HepG2 (cell line): ENCODE results near the gene SDK1. TPM values are rescaled to one million over a fixed set of nuclear protein-coding genes. Genes with fewer than 3 reads are reported as not detected.

ENCODE experiments used
- ATAC-seq: fragments of 200-7000 bp; cut with Tn5 transposase; 3 replicates; pipeline ENCODE4 v1.9.1; 2020; ENCODE audit warnings: mild to moderate bottlenecking, moderate library complexity
- BruUV-seq: library from RNA; stranded (reverse); fragments of 400-500 nt; replicated peaks from 2 replicates; lab custom pipeline; 2021; lab: Mats Ljungman, UMichigan
- CTCF ChIA-PET: fragments of 300-600 bp; formaldehyde crosslinking; extraction: SDS; loops from one replicate; lab custom pipeline; 2021; ENCODE audit warnings: low total read pairs, inconsistent platforms, low intra/inter-chr PET ratio; lab: Yijun Ruan, JAX
- POLR2A ChIA-PET: fragments of 350-600 bp; sonication (Branson Sonifier 250); formaldehyde crosslinking; loops from one replicate; lab custom pipeline; 2020; ENCODE audit warnings: antibody characterized with exemption, inconsistent platforms; lab: Yijun Ruan, JAX
- DNase-seq: peaks from one replicate; pipeline ENCODE4 v3.0.0-alpha.2; 2015; ENCODE audit warnings: low spot score
- FAIRE-seq: peaks from 3 replicates; lab custom pipeline; 2011; peaks lifted over from hg19 to GRCh38; lab: Jason Lieb, UNC
- H2AFZ ChIP-seq: one replicate; pipeline ENCODE4 v1.6.1; 2011; ENCODE audit warnings: low read length, inconsistent platforms
- H3K27ac ChIP-seq: fragments of 300-600 bp; 3 replicates; pipeline ENCODE4 v1.8.0; 2011; ENCODE audit warnings: mixed run types, mild to moderate bottlenecking, mixed read lengths, low read length, inconsistent platforms; ENCODE audit not compliant: insufficient read depth; ENCODE audit errors: extremely low read length
- H3K27me3 ChIP-seq, 2 experiments: fragments of 200-600 bp in 1 of 2; 2 replicates in 1 of 2; 3 replicates in 1 of 2; pipeline versions ENCODE4 v1.6.0 to v1.8.0; 2011; ENCODE audit warnings: low read length in 2 of 2, mild to moderate bottlenecking in 2 of 2, moderate library complexity in 2 of 2, inconsistent platforms in 1 of 2; ENCODE audit not compliant: insufficient read depth in 2 of 2, control insufficient read depth in 1 of 2
- H3K36me3 ChIP-seq, 2 experiments: fragments of 200-600 bp in 1 of 2; replicated peaks in 1 of 2; 2 replicates in 1 of 2; 3 replicates in 1 of 2; pipeline versions ENCODE4 v1.5.1 to v1.8.0; 2011; ENCODE audit warnings: low read length in 2 of 2, inconsistent platforms in 1 of 2; ENCODE audit not compliant: insufficient read depth in 2 of 2, control insufficient read depth in 1 of 2
- H3K4me1 ChIP-seq: 2 replicates; pipeline ENCODE4 v1.5.1; 2012; ENCODE audit warnings: low read length, inconsistent platforms; ENCODE audit not compliant: insufficient read depth
- H3K4me2 ChIP-seq: 2 replicates; pipeline ENCODE4 v1.6.0; 2011; ENCODE audit warnings: low read depth, low read length, inconsistent platforms
- H3K4me3 ChIP-seq, 3 experiments: fragments of 200-600 bp in 1 of 3; sonication (generic), shearing (Covaris generic) in 1 of 3; replicated peaks in 1 of 3; 2 replicates each; pipeline ENCODE4 v1.5.1; 2011 to 2016; ENCODE audit warnings: low read length in 3 of 3, inconsistent platforms in 2 of 3, low read depth in 2 of 3, mild to moderate bottlenecking in 2 of 3, control low read depth in 1 of 3, mixed read lengths in 1 of 3; ENCODE audit not compliant: insufficient read depth in 1 of 3
- H3K79me2 ChIP-seq: one replicate; pipeline ENCODE4 v1.6.1; 2011; ENCODE audit warnings: low read length, inconsistent platforms; ENCODE audit not compliant: insufficient read depth
- H3K9ac ChIP-seq: 2 replicates; pipeline ENCODE4 v1.6.0; 2011; ENCODE audit warnings: mild to moderate bottlenecking, low read depth, low read length, inconsistent platforms; ENCODE audit not compliant: insufficient read depth
- H3K9me3 ChIP-seq: 2 replicates; pipeline ENCODE4 v1.5.1; 2012; ENCODE audit warnings: mild to moderate bottlenecking, low read length
- H4K20me1 ChIP-seq: 2 replicates; pipeline ENCODE4 v1.6.0; 2011; ENCODE audit warnings: inconsistent platforms, mild to moderate bottlenecking, low read length, moderate library complexity; ENCODE audit not compliant: insufficient read depth
- ASH2L ChIP-seq: fragments of 300-600, 200-600 bp; sonication (generic); IDR thresholded peaks from 2 replicates; pipeline ENCODE4 v1.7.0; 2017; ENCODE audit warnings: low read depth, mild to moderate bottlenecking, moderate library complexity, mixed read lengths, low read length; ENCODE audit not compliant: insufficient read length
- MTA1 ChIP-seq: sonication (generic); formaldehyde crosslinking; IDR thresholded peaks from 2 replicates; pipeline ENCODE4 v1.4.0; 2020; ENCODE audit warnings: missing genetic modification reagents, mild to moderate bottlenecking, borderline replicate concordance
- NFE2 ChIP-seq: sonication (generic); formaldehyde crosslinking; IDR thresholded peaks from 2 replicates; pipeline ENCODE4 v1.4.0; 2020; ENCODE audit warnings: missing genetic modification reagents
- NKX3-1 ChIP-seq: sonication (generic); formaldehyde crosslinking; IDR thresholded peaks from 2 replicates; pipeline ENCODE4 v1.5.0; 2020; ENCODE audit warnings: missing genetic modification reagents
- ZBTB39 ChIP-seq: sonication (generic); formaldehyde crosslinking; IDR thresholded peaks from 2 replicates; pipeline ENCODE4 v1.5.0; 2020; ENCODE audit warnings: missing genetic modification reagents
- ZMYM2 ChIP-seq: sonication (generic); formaldehyde crosslinking; IDR thresholded peaks from 2 replicates; pipeline ENCODE4 v1.8.0; 2022; ENCODE audit warnings: mild to moderate bottlenecking, missing genetic modification reagents
- ZNF564 ChIP-seq: sonication (generic); formaldehyde crosslinking; IDR thresholded peaks from 2 replicates; pipeline ENCODE4 v1.8.1; 2023; ENCODE audit warnings: mild to moderate bottlenecking, missing genetic modification reagents
- ZNF615 ChIP-seq: sonication (generic); formaldehyde crosslinking; IDR thresholded peaks from 2 replicates; pipeline ENCODE4 v1.5.0; 2020; ENCODE audit warnings: mild to moderate bottlenecking, missing genetic modification reagents, borderline replicate concordance
- ZNF75D ChIP-seq: sonication (generic); formaldehyde crosslinking; IDR thresholded peaks from 2 replicates; pipeline ENCODE4 v1.8.1; 2023; ENCODE audit warnings: missing genetic modification reagents, mild to moderate bottlenecking, borderline replicate concordance
- ZSCAN5A ChIP-seq: sonication (generic); formaldehyde crosslinking; IDR thresholded peaks from 2 replicates; pipeline ENCODE4 v1.8.0; 2022; ENCODE audit warnings: mild to moderate bottlenecking, missing genetic modification reagents, borderline replicate concordance
- WGBS: methylation state at CpG from one replicate; pipeline ENCODE4 v1.1.6; 2017; ENCODE audit warnings: low lambda C conversion rate; 5-methylcytosine and 5-hydroxymethylcytosine counted together
- in situ Hi-C: cut with HindIII; loops from 2 replicates; pipeline ENCODE4 v1.10.0; 2017; ENCODE audit warnings: low pct_unique_long_range_greater_than_20kb; ENCODE audit not compliant: extremely low pct_ligation_motif_present
- intact Hi-C: fragments of 100-400 bp; cut with micrococcal nuclease; formaldehyde crosslinking; loops from one replicate; pipeline ENCODE4 v1.10.0; 2022; ENCODE audit not compliant: unreplicated experiment
- polyA plus RNA-seq, 8 experiments: library from polyadenylated mRNA; depleted of rRNA in 3 of 8; stranded (reverse) in 7 of 8; unstranded in 1 of 8; fragments of >200 nt; fragmentation: Illumina TruSeq in 4 of 8; extraction: Trizol in 4 of 8; gene quantifications; 2 replicates each; pipeline versions ENCODE4 v1.2.1 to v1.2.3, GENCODE V29; 2011 to 2016; ENCODE audit warnings: low read depth in 4 of 8, missing spikeins in 1 of 8, mixed read lengths in 1 of 8; ENCODE audit not compliant: insufficient read depth in 1 of 8
- total RNA-seq, 5 experiments: library from RNA; depleted of rRNA; stranded (reverse); fragments of >200 nt; fragmentation: Illumina TruSeq; extraction: Trizol; gene quantifications; 2 replicates each; pipeline ENCODE4 v1.2.3, GENCODE V29; 2016; ENCODE audit warnings: low read depth in 1 of 5
- TF ChIP-seq, protein P1 (sequence below): sonication (generic); formaldehyde crosslinking; IDR thresholded peaks from 2 replicates; pipeline ENCODE4 v1.9.0; 2022; ENCODE audit warnings: missing genetic modification reagents, mild to moderate bottlenecking, borderline replicate concordance

Gene SDK1
- total and polyA plus RNA-seq, 2 of the 13 experiments (the other 11 are each of a cell fraction or from before 2014, with no cell fraction given): 0.35 to 2.4 TPM

- H3K4me3 ChIP-seq: no peak overlapping the region
- DNase-seq (no peak), ATAC-seq (no peak; the same call in 2 of the 3 replicates), FAIRE-seq (no peak)
- ChIA-PET POLR2A (no interaction called here), CTCF (no interaction called here)
- intact Hi-C loops: no loop called here
- in situ Hi-C loops: no loop called here
- H3K4me1 ChIP-seq: peaks cover 17% of the 10 kb centered on the region
- no peaks in the 10 kb centered on the region; a peak in 1 of 5 replicates for H3K36me3 ChIP-seq
- H3K27ac ChIP-seq: no peak overlapping the region
- H3K4me2 ChIP-seq: no peak overlapping the region
- H3K9me3 ChIP-seq: no peaks in the 10 kb centered on the region
- no TSS peak for BruUV-seq
- H2AFZ ChIP-seq: no peak overlapping the region
- WGBS: 77% methylated on average over 6 of the region's 8 CpGs
- TF ChIP-seq NKX3-1 (CRISPR knock-in tag) (no peak), ZMYM2 (no peak), ZSCAN5A (CRISPR knock-in tag) (no peak), ZNF564 (CRISPR knock-in tag) (no peak), ZNF615 (no peak), MTA1 (no peak), NFE2 (CRISPR knock-in tag) (no peak), ZBTB39 (CRISPR knock-in tag) (no peak), ZNF75D (no peak), ASH2L (no peak)
- TF ChIP-seq, protein P1, sequence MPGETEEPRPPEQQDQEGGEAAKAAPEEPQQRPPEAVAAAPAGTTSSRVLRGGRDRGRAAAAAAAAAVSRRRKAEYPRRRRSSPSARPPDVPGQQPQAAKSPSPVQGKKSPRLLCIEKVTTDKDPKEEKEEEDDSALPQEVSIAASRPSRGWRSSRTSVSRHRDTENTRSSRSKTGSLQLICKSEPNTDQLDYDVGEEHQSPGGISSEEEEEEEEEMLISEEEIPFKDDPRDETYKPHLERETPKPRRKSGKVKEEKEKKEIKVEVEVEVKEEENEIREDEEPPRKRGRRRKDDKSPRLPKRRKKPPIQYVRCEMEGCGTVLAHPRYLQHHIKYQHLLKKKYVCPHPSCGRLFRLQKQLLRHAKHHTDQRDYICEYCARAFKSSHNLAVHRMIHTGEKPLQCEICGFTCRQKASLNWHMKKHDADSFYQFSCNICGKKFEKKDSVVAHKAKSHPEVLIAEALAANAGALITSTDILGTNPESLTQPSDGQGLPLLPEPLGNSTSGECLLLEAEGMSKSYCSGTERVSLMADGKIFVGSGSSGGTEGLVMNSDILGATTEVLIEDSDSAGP: no peak
- H3K27me3 ChIP-seq: no peaks in the 10 kb centered on the region
- H3K9ac ChIP-seq: no peak overlapping the region
- H3K79me2 ChIP-seq: no peaks in the 10 kb centered on the region
- no peaks in the 10 kb centered on the region for H4K20me1 ChIP-seq
These were observed 699.1 kb downstream of the SDK1 start for GRCh38 chr7:4000139-4000538.
